Measurements from ENCODE around the gene UBN2. TPM values are rescaled to one million over a fixed set of nuclear protein-coding genes. Genes with fewer than 3 reads are reported as not detected.
A peak's percentile ranks its signal among the peaks of the same experiment; 100 is the strongest.

UBN2 gene
- total RNA-seq, 1 donor from 2014 or later = 4.0 TPM

DNA sequence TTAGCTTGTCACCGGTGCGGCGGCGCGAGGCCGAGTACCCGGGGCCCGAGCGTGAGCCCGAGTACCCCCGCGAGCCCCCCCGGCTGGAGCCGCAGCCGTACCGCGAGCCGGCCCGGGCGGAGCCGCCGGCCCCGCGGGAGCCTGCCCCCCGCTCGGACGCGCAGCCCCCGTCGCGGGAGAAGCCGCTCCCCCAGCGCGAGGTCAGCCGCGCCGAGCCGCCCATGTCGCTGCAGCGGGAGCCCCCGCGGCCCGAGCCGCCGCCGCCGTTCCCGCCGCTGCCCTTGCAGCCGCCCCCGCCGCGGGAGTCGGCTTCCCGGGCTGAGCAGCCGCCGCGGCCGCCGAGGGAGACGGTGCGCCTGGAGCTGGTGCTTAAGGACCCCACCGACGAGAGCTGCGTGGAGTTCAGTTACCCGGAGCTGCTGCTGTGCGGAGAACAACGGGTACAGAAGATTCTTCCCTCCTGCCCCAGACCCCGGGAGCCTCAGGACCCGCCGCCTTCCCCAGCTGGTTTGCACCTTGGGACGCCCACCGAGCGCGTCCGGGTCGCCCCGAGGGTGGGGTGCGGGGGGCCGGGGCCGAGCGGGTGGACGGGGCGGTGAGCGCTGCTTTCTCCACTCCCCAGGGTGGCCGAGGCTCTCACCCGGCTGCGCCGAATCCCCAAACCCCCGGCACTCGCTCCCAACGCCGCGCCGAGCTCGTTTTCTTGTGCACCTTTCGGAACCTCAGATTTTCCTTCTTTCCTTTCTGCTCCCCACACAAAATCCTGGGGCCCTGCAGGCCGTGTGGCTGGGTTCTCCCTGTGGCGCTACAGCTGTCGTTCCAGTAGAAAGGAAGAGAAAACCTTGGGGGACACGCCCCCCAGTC is 708 bp downstream of the UBN2 start:
- DNase-seq (ENCODE audit: low read depth in 2 of 2) = peak in 1 of 2 donors; percentile 35

DNA sequence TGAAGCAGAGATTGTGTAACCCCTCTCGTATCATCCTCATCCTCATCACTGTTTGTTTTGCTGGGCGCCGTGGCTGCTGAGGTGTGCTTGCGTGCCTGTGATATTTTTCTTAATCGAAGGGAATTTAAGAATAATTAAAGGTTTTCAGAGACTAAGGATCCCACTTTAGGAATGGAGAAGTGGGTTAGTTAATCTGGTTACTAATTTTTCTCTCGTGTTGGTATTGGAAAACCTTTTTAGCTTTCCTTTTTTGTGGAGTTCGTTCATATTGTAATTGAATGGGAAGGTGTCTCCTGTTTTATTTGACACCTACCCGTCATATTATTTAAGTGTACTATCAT is 1.3 kb downstream of the UBN2 start:
- peak in 1 of 2 donors; percentile 30 for DNase-seq (ENCODE audit: low read depth in 2 of 2)

DNA sequence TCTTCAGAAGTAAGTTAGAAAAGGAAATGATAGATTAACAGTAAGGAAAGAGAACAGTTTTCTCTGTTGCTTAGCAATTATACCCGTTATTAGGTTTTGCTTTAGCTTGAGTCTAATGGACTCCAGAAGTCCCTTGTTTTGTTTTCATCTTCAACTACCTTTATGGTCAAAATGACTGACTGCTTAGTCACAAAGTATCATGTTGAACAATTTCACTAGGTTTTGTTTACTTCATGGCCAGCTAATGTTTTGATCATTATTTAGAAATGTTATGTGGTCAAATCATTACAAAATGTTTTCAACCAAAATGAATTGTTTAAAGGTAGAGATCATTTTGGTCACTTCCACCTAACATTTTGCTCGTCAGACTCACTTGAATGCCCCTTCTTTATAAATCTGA is 1.9 kb downstream of the UBN2 start:
- DNase-seq (ENCODE audit: low read depth in 2 of 2) = peak; percentile 9 to 20

DNA sequence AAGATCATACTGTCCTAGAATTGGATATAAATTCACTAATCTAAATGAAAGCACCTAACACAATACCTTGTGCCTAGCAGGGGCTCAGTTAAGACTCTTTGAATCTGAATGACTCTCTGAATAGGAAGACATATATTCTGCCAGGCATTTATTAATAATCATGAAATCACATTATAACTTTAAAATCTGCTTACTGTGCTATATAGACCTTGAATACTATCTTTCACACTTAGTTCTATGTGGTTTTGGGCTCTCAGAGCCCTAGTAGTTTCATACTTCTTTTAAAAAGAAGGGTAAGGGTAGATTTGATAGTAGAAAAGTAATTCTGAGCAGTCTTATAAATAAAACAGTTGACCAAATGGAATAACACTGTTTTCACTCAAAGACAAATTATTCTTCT is 10.2 kb downstream of the UBN2 start:
- no peak for DNase-seq (ENCODE audit: low read depth in 2 of 2)

DNA sequence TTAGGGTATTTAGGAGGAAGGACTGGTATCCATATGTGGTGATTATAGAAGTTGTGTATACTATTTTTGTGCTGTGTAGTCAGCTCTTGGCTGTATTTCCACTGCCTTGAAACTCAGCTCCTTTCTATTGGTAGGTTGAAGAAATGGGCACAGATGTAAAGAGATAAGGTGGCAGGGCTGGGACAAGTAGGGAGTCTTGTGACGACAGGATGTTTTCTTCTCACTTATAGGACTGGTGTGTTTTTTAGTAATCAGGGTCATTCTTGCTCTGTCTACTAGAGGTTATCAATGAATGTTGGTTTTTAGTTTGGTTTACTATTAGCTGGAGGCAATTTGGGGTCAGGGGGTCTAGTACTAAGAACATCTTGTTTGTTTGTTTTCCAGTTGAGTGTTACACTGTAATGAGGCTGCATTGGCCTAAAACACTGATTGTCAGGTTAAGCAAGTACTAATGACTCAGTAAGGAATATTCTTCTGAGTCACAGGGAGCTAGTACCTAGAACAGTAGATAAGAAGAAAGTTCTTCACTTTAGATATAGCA is 11.8 kb downstream of the UBN2 start:
- DNase-seq (ENCODE audit: low read depth in 2 of 2) = peak in 1 of 2 donors; percentile 36

DNA sequence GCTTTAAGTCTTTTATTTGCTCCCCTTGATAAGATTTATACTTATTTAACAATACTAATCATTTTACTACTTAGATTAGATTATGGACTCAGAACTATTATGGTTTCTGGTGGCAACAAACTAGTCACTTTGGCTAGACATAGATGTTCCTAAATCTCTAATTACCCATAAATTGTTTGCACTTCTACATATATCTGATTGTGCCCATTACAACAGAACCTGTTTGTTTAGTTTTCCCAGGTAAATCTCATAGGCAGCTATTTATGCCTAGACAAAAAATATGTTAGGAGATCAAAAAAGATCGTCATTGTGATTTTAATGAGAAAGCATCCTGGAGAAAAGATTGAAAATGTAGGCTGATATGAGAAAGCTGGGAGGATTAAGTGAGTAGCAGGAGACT is 14.4 kb downstream of the UBN2 start:
- no peak for DNase-seq (ENCODE audit: low read depth in 2 of 2)

DNA sequence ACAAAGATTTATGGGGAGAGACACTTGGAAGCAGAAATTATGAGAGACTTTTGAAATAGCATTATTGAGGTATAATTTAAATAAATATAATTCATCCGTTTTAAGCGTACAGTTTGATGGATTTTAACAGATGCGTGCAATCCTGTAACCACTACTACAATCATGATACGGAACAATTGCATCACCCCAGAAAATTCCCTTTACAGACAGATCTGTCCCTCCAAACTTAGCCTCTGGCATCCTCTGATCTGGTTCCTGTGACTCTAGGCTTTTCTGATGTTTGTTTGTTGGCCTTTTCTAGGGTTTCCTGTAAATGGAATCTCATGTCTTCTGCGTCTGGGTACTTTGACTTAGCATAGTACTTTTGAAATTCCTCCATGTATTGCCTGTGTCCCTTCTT is 15.5 kb downstream of the UBN2 start:
- DNase-seq (ENCODE audit: low read depth in 2 of 2) = no peak

DNA sequence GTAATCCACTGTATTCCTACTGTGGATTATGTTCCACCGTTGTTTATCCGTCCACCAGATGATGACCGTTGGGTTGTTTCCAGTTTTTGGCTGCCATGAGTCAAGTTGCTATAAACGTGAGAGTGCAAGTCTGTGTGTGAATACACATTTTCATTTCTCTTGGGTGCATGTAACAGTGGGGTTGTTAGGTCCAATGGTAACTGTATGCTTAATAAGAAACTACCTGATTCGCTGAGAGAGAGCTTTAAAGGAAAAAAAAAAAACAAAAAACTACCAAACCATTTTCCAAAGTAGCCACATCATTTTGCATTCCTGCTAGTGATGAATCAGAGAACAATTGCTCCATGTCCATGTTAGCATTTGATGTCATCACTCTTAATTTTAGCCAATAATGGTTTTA is 15.9 kb downstream of the UBN2 start:
- DNase-seq (ENCODE audit: low read depth in 2 of 2) = peak in 1 of 2 donors; percentile 6

DNA sequence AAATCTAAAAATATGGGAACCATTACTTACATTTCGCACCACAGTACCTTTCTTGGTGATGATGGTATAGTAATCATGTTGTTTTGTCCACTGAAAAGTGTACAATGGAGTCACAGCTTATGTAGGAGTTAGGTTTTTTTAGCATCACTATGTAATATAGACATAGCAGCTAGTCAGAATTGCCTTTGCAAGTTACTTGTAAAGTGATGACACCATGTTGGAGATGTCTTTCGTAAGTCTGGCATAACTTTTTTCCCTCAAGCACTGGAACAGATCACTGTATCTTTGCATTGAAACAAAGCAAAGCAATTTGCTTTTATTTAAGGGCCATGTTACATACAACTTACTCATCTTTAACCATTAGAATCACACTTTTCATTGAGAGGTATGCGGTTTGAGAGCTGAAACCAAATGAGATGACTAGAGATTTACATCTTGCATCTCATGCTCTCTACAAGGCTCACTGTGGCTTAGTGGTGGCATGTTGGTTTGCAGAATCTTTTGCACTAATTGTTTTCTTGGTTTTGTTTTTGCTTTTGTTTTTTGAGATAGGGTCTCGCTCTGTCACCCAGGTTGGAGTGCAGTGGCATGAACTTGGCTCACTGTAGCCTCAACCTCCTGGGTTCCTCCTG is 18.3 kb downstream of the UBN2 start:
- DNase-seq (ENCODE audit: low read depth in 2 of 2) = no peak

DNA sequence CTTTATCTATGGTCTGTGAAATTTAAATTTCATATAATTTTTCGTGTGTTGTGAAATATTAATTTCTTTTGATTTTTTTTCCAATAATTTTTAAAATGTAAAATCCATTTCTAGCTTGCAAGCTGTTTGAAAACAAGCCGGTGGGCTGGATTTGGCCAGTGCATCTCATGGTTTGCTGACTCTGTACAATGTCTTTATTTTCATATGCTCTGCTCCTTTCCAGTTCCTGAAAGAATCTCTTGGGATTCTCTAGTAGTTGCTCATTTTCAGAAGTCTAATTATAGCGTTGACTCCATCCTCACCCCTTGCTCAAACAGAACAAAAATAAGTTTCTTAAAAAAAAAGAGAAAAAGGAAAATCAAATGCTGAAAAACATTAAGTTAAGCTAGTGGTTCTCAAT is 21.4 kb downstream of the UBN2 start:
- DNase-seq (ENCODE audit: low read depth in 2 of 2) = no peak

DNA sequence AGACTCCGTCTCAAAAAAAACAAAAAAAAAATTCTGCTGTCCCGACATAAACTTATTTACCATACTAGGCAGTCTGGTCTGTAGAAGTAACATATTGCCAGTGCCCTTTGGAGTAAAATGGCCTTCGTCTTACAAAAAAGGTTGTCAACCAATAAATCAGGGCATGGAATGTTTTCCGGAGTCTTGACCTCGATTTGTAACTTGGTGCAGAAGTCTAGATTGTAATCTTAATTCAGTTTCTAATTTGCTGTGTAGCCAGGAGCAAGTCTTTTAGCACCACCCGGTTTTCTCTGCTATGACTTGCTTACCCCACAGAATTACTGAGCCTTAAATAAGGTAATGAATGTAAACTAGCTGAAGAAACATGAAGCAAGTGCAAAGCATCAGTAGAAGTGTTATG is 23.2 kb downstream of the UBN2 start:
- DNase-seq (ENCODE audit: low read depth in 2 of 2) = no peak

DNA sequence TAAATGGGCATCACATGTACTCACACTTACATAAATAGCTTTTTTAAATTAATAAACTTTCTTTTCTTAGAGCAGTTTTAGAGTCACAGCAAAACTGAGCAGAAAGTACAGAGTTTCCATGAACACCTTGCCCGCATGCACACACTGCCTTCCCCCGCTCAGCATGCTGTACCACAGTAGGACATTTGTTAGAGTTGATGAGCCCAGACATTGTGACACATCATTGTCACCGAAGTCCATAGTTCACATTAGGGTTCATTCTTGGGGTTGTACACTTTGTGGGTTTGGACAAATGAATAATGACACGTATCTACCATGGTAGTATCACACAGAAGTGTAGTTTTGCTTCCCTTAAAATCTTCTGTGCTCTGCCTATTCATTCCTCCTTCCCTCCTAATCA is 23.7 kb downstream of the UBN2 start:
- no peak for DNase-seq (ENCODE audit: low read depth in 2 of 2)

DNA sequence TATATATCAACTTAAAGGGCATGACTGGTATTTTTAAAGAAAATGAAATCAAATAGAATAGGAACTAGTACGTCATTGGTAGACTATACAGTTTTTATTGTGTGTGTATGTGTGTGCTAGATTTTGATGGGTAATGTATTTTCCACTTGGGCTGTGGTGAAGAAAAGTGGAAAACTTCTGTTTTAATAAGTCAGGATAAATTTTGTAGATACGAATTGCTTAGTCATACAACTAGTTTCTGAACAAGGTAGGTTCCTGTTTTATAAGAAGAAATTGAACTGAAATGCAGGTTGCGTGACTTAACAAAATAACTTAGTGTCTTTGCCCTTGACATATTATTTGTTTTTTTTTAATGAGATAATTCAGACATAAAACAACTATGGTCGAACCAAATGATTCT is 24.3 kb downstream of the UBN2 start:
- DNase-seq (ENCODE audit: low read depth in 2 of 2) = no peak

DNA sequence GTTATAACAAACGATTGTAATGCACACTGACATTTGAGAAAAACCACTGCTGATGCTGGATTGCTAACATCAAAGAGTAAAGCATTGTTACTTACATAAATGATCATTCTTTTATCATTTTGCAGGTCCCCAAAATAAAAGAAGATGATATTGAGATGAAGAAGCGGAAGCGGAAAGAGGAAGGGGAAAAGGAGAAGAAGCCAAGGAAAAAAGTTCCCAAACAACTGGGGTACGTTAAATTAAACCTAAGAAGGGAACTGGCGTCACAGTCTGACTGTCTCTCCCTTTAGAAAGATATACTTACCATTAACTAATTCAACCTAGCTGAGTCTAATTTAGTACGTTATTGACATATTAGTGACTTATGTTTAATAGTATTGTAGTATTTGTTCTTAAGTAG is 28.1 kb downstream of the UBN2 start:
- no peak for DNase-seq (ENCODE audit: low read depth in 2 of 2)

DNA sequence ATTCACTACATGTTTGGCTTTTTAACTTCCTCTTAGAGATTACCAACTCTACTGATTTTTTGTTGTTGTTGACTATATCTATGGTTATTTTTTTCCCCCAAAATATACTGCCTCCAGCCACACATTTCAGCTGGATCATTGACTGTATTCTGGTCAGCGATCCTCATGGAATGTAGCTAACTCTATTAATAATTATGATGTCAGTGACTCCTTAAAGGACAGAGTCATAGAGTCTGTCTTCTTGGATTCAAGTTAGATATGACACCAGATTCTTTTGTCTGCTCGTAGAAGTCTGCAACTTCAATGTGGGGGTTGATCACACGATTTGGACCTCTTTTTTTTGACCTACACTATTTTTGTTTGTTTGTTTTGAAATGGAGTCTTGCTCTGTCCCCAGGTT is 33.2 kb downstream of the UBN2 start:
- DNase-seq (ENCODE audit: low read depth in 2 of 2) = no peak

DNA sequence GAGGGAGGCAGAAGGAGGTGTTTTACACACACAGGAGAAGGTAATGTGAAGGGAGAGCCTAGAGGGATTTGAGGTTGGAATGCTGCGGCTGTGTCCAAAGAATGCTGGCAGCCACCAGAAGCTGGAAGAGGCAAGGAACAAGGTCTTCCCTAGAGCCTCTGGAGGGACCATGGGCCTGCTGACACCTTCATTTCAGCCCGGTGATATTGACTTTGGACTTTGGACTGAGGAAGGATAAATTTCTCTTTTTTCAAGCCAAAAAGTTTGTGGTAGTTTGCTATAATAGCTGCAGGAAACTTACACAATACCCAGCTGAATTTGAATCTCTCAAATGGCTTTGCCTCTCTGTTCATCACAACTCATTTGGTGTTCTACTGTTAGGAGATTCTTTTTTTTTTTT is 34.6 kb downstream of the UBN2 start:
- DNase-seq (ENCODE audit: low read depth in 2 of 2) = no peak

DNA sequence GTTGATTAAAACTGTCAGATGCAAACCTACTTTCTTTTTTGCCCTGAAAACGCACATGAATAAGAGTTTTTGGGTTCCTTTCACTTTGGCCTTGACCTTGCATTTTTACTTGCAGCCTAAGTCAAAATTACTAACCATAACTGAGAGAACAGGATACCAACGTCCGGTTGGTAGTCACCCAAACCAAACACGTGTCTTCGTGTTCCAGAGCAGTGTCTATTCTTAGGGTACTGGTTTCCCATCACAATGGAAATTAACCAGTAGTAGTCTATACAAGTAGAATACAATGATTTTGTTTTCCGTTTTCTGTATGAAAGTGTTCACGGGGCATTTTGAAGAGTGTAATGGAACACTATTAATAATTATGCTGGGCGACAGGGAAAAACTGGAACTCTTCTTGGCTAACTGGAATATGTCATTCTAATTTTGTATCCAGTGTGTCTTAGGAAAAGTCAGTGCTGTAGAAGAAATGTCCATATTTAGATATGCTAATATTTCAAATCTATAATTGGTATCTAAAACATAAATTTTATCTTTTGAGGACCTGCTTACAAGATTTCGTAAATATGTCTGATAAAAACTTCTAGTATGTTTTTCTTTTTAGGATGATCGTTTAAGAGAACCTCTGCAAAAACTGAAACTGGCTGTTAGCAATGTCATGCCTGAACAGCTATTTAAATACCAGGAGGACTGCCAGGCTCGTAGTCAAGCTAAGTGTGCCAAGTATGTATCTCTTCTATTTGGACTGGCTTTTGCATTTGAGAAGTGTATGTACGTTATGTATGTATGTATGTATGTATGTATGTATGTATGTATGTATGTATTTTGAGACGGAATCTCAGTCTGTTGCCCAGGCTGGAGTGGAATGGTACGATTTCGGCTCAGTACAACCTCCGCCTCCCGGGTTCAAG is 40.9 kb downstream of the UBN2 start:
- peak in 1 of 2 donors; percentile 69 for DNase-seq (ENCODE audit: low read depth in 2 of 2)

DNA sequence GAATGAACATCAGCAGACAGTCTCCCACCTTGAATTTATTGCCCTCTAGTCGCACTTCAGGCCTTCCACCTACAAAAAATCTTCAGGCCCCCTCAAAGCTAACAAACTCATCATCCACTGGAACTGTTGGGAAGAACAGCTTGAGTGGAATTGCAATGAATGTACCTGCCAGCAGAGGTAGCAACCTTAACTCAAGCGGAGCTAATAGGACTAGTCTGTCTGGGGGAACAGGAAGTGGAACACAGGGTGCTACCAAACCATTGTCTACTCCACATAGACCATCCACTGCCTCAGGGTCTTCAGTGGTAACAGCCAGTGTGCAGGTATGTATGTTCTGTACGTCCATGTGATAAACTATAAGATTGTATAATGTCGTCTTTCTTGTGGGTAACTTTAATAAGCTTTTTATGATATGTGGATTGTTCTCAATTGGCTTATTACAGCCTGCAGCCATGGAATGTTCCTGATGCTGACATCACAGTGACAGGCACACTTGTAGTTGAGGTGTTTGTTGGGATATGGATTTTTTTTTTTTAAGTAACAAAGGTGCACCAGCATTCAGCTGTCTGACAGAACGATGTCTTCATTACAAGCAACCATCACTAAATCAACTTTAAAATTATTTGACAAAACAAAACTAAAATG is 53.3 kb downstream of the UBN2 start:
- no peak for DNase-seq (ENCODE audit: low read depth in 2 of 2)

DNA sequence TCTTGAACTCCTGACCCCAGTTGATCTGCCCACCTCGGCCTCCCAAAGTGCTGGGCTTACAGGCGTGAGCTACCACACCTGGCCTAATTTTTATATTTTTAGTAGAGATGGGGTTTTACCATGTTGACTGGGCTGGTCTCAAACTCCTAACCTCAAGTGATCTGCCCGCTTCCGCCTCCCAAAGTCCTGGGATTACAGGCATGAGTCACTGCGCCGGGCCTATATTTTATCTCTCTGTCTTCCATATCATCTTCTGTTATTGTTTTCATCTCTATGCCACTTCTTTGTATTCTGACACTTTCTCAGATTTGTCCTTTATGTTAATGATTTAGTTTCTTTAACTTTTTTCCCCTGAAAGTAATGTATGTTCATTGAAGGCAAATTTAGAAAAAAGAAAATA is 55.1 kb downstream of the UBN2 start:
- no peak for DNase-seq (ENCODE audit: low read depth in 2 of 2)

DNA sequence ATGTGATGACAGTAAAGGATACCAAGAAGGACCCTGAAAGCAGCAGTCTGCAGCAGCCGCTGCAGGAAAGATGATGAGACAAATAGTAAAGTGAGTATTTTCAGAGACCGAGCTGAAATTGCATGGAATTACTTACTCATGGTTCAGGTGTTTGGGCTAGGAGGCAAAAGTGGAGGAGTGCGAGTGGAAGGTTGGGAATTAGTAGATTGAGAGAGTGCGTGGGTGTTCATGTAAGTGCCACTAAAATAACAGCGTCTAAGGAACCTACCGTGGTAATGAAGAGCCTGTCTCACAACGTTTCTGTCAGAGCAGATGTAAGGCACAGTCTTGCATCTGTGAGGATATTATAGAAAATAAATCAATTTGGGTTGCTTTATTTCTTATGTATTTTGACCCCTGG is 61.8 kb downstream of the UBN2 start:
- no peak for DNase-seq (ENCODE audit: low read depth in 2 of 2)

DNA sequence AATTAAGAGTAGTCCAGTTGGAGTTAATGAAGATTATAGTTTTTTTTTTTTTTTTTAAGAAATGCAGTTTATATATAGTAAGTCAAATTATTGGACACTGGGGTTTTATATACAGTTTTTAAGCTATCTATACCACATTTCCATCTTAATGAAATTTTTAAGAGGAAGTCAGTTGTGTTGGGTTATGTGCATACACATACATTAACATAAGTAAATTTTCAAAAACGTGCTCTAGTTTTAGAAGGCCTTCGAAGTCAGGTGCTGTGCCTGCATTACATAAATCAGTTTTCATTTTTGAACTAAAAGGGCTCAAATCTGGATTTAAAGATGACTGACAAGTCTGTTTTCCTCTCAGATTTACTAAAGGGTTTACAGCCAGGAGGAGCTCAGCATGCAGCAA is 62.5 kb downstream of the UBN2 start:
- no peak for DNase-seq (ENCODE audit: low read depth in 2 of 2)

DNA sequence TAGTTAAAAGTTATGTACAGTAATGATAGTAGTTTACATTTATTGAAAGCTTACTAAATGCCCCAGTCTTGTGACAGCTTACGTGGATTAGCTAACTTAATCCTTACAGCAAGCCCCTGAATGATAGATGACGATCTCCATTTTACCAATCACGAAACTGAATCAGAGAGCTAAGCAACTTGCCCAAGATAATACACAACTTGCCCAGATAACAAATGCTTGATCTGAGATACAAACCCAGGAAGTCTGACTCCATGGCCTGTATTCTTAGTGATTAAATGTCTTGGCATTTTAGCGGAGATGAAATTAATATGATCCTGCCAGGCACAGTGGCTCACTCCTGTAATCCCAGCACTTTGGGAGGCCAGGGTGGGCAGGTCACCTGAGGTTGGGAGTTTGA is 63.2 kb downstream of the UBN2 start:
- no peak for DNase-seq (ENCODE audit: low read depth in 2 of 2)

Measured in lung microvascular endothelial cell (primary cell).